Natural killer cell (primary cell): ENCODE data around the gene CENPX. TPM values are rescaled to one million over a fixed set of nuclear protein-coding genes. Genes with fewer than 3 reads are reported as not detected.
A peak's percentile ranks its signal among the peaks of the same experiment; 100 is the strongest.

ENCODE experiments used
- ATAC-seq, 3 donors: fragments of 150-1000 bp in 2 of 3; fragments of 200-7000 bp in 1 of 3; cut with Tn5 transposase; 1 replicate in 1 of 3; 2 replicates in 2 of 3; pipeline ENCODE4 v1.10.0; 2021; ENCODE audit warnings: mild to moderate bottlenecking in 2 of 3, moderate library complexity in 2 of 3
- DNase-seq, 2 donors: peaks; one replicate each; pipeline versions ENCODE4 v3.0.0 to v3.0.0-alpha.2; 2013 to 2021; ENCODE audit warnings: mixed read lengths in 1 of 2
- H3K27ac ChIP-seq: one replicate; pipeline ENCODE4 v1.5.1; 2013; ENCODE audit warnings: mild to moderate bottlenecking, low read length
- H3K27me3 ChIP-seq: one replicate; pipeline ENCODE4 v1.6.1; 2013; ENCODE audit warnings: low read length; ENCODE audit not compliant: control insufficient read depth, insufficient read depth
- H3K36me3 ChIP-seq: one replicate; pipeline ENCODE4 v1.6.1; 2013; ENCODE audit warnings: low read length; ENCODE audit not compliant: control insufficient read depth, insufficient read depth
- H3K4me1 ChIP-seq: one replicate; pipeline ENCODE4 v1.6.1; 2013; ENCODE audit warnings: low read length; ENCODE audit not compliant: control insufficient read depth, insufficient read depth
- H3K4me3 ChIP-seq: one replicate; pipeline ENCODE4 v1.5.1; 2013; ENCODE audit warnings: low read length
- H3K9me3 ChIP-seq: one replicate; pipeline ENCODE4 v1.6.1; 2013; ENCODE audit warnings: low read length; ENCODE audit not compliant: control insufficient read depth, insufficient read depth
- H3K27ac Mint-ChIP-seq, 2 donors: one replicate each; pipeline ENCODE4 v1.8.0; 2022; ENCODE audit warnings: mild to moderate bottlenecking in 2 of 2, mixed read lengths in 2 of 2, moderate library complexity in 1 of 2
- H3K27me3 Mint-ChIP-seq, 2 donors: one replicate each; pipeline ENCODE4 v1.8.0; 2022; ENCODE audit warnings: low read depth in 2 of 2, mixed read lengths in 2 of 2
- H3K36me3 Mint-ChIP-seq: one replicate; pipeline ENCODE4 v1.8.0; 2022; ENCODE audit warnings: mixed read lengths
- H3K4me1 Mint-ChIP-seq, 2 donors: one replicate each; pipeline ENCODE4 v1.8.0; 2022; ENCODE audit warnings: mixed read lengths in 2 of 2
- H3K4me3 Mint-ChIP-seq: one replicate; pipeline ENCODE4 v1.8.0; 2022; ENCODE audit warnings: mild to moderate bottlenecking, moderate library complexity, mixed read lengths
- H3K9me3 Mint-ChIP-seq, 2 donors: one replicate each; pipeline ENCODE4 v1.8.0; 2022; ENCODE audit warnings: mixed read lengths in 2 of 2
- WGBS: methylation state at CpG from one replicate; pipeline ENCODE4 v1.1.7; 2013; ENCODE audit warnings: missing lambda C conversion rate; ENCODE audit not compliant: insufficient coverage; 5-methylcytosine and 5-hydroxymethylcytosine counted together
- intact Hi-C: fragments of 100-400 bp; cut with micrococcal nuclease; formaldehyde crosslinking; loops from one replicate; pipeline ENCODE4 v1.14.2; 2022
- total RNA-seq, 4 donors: library from RNA; stranded (reverse); fragments of 120-200 nt in 1 of 4; gene quantifications; one replicate each; pipeline versions ENCODE4 v1.2.3 to v1.2.4, GENCODE V29; 2013 to 2022
- TF ChIP-seq, protein P1 (sequence below): fragments of 200-600 bp; IDR thresholded peaks from one replicate; pipeline ENCODE4 v1.8.0; 2022; ENCODE audit warnings: antibody characterized with exemption

CENPX gene
- total RNA-seq, 3 donors from 2014 or later (not counting 1 experiment from before 2014, with no cell fraction given): 22.8 to 29.6 (median 27.0) TPM

DNA sequence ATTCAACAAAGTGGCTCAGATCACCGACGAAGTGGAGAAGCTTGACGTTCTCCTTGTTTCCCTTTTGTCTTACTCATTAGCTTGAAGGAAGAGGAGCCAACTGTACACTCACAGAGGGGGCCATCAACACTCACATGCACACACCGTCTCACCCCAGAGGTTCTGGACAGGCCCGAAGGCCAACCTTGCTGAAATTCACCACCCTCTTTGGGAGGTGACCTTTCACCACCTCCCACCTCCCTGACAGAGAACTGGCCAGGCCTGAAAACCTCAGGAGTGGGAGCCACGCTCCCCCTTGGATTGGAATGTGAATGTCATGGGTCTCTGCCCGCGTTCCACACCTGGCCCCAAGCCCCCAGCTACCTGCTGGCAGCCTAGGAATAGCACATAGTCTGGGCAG lies 12.8 kb upstream of the CENPX start:
- Mint-ChIP-seq H3K4me3 (peak overlapping the region; percentile 57), H3K27ac (no peak overlapping the region), H3K36me3 (no peaks in the 10 kb centered on the region), H3K9me3 (no peaks in the 10 kb centered on the region), H3K4me1 (peaks cover 7 to 24% of the 10 kb centered on the region in 2 donors), H3K27me3 (peaks cover 0 to 1% of the 10 kb centered on the region in 2 donors)
- Histone ChIP-seq H3K4me3 (no peak overlapping the region), H3K27me3 (peaks cover 2% of the 10 kb centered on the region), H3K4me1 (peaks cover 32% of the 10 kb centered on the region), H3K9me3 (no peaks in the 10 kb centered on the region), H3K36me3 (no peaks in the 10 kb centered on the region), H3K27ac (no peak overlapping the region)
- DNase-seq: no peak
- 98% methylated on average over 8 of the region's 8 CpGs for WGBS
- TF ChIP-seq, protein P1, sequence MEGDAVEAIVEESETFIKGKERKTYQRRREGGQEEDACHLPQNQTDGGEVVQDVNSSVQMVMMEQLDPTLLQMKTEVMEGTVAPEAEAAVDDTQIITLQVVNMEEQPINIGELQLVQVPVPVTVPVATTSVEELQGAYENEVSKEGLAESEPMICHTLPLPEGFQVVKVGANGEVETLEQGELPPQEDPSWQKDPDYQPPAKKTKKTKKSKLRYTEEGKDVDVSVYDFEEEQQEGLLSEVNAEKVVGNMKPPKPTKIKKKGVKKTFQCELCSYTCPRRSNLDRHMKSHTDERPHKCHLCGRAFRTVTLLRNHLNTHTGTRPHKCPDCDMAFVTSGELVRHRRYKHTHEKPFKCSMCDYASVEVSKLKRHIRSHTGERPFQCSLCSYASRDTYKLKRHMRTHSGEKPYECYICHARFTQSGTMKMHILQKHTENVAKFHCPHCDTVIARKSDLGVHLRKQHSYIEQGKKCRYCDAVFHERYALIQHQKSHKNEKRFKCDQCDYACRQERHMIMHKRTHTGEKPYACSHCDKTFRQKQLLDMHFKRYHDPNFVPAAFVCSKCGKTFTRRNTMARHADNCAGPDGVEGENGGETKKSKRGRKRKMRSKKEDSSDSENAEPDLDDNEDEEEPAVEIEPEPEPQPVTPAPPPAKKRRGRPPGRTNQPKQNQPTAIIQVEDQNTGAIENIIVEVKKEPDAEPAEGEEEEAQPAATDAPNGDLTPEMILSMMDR: no peak
- ATAC-seq: no peak
- intact Hi-C loops: loop anchor here (5.0 kb wide), 1 partner anchor 73 kb away; the partner anchor contains the start of gene NOTUM

- H3K27me3 ChIP-seq: peaks cover 6% of the 10 kb centered on the region
- TF ChIP-seq, protein P1: no peak
- no peaks in the 10 kb centered on the region for H3K9me3 ChIP-seq
- no peak overlapping the region for H3K4me3 ChIP-seq
- H3K27ac ChIP-seq: no peak overlapping the region
- DNase-seq: no peak
- Mint-ChIP-seq H3K9me3 (no peaks in the 10 kb centered on the region), H3K27ac (no peak overlapping the region), H3K4me1 (peaks cover 7 to 31% of the 10 kb centered on the region in 2 donors), H3K4me3 (peak overlapping the region; percentile 57), H3K27me3 (peaks cover 0 to 6% of the 10 kb centered on the region in 2 donors), H3K36me3 (no peaks in the 10 kb centered on the region)
- 95% methylated on average over 23 of the region's 23 CpGs for WGBS
- intact Hi-C loops: loop anchor here (5.0 kb wide), 1 partner anchor 72 kb away; the partner anchor contains the start of gene NOTUM
- H3K36me3 ChIP-seq: no peaks in the 10 kb centered on the region
- H3K4me1 ChIP-seq: peaks cover 42% of the 10 kb centered on the region
- no peak for ATAC-seq
Measured at GRCh38 chr17:82034371-82035011, 11.8 kb upstream of the CENPX start.

DNA sequence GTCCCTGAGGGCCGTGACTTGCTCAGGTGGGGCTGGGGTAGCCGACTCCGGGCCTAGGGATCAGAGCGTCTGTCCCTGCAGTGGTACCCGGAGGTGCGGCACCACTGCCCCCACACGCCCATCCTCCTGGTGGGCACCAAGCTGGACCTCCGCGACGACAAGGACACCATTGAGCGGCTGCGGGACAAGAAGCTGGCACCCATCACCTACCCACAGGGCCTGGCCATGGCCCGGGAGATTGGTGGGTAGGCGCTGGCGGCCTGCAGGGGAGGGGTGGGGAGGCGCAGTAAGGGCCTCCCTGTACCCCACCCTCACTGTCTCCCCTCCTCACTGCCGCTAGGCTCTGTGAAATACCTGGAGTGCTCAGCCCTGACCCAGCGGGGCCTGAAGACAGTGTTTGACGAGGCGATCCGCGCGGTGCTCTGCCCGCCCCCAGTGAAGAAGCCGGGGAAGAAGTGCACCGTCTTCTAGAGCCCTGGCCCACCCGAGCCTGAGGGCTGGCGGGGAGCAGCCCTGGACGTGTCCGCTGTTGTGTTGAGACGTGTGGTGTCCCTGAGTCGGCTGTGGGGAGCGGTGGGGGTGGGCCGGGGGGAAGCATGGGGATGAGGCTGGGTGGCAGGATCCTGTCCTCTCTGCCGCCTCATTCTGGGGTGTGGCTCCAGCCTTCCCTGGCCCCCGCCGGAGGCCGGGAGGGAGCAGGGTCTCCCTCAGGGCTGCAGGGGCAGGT lies 10.8 kb upstream of the CENPX start:
- Histone ChIP-seq H3K4me3 (no peak overlapping the region), H3K36me3 (no peaks in the 10 kb centered on the region), H3K9me3 (no peaks in the 10 kb centered on the region), H3K27me3 (peaks cover 6% of the 10 kb centered on the region), H3K27ac (no peak overlapping the region), H3K4me1 (peaks cover 43% of the 10 kb centered on the region)
- no peak for ATAC-seq
- TF ChIP-seq, protein P1: no peak
- H3K36me3 Mint-ChIP-seq: no peaks in the 10 kb centered on the region
- DNase-seq: no peak
- H3K27ac Mint-ChIP-seq: no peak overlapping the region
- peaks cover 7 to 32% of the 10 kb centered on the region in 2 donors for H3K4me1 Mint-ChIP-seq
- intact Hi-C loops: no loop called here
- 96% methylated on average over 36 of the region's 38 CpGs for WGBS
- H3K27me3 Mint-ChIP-seq: peaks cover 0 to 6% of the 10 kb centered on the region in 2 donors
- H3K4me3 Mint-ChIP-seq: no peak overlapping the region
- H3K9me3 Mint-ChIP-seq: no peaks in the 10 kb centered on the region
